Stimulated activated CD8-positive, alpha-beta memory T cell treated with anti-CD3 and anti-CD28 coated beads, Interleukin-4, amount 100 ng/mL, for 4 hours (primary cell): Measurements from ENCODE around the gene PARD3B.

Source experiments
- DNase-seq, 2 donors: peaks; one replicate each; pipeline ENCODE4 v3.0.0-alpha.2; 2020; ENCODE audit warnings: low read depth in 2 of 2, low spot score in 1 of 2

PARD3B gene

GRCh38 chr2:205370726-205371125 is 825.5 kb downstream of the PARD3B start:
- DNase-seq = no peak

GRCh38 chr2:205372141-205372540 is 826.9 kb downstream of the PARD3B start:
- DNase-seq = no peak

- DNase-seq = no peak
These were observed 830.5 kb downstream of the PARD3B start for GRCh38 chr2:205375461-205376448.

- no peak for DNase-seq
These were observed 832.0 kb downstream of the PARD3B start for GRCh38 chr2:205377324-205377723.

GRCh38 chr2:205383601-205384000 is 838.3 kb downstream of the PARD3B start:
- DNase-seq = no peak

- DNase-seq = no peak
These were observed 840.8 kb downstream of the PARD3B start for GRCh38 chr2:205386109-205386508.

GRCh38 chr2:205387350-205388055 is 842.2 kb downstream of the PARD3B start:
- no peak for DNase-seq

- no peak for DNase-seq
These were observed 845.6 kb downstream of the PARD3B start for GRCh38 chr2:205390866-205391265.

- DNase-seq = no peak
These were observed 856.2 kb downstream of the PARD3B start for GRCh38 chr2:205401511-205401910.

GRCh38 chr2:205402011-205402410 is 856.7 kb downstream of the PARD3B start:
- no peak for DNase-seq

- DNase-seq = no peak
These were observed 858.1 kb downstream of the PARD3B start for GRCh38 chr2:205403244-205403825.

GRCh38 chr2:205405194-205405593 is 859.9 kb downstream of the PARD3B start:
- no peak for DNase-seq

GRCh38 chr2:205405752-205406151 is 860.5 kb downstream of the PARD3B start:
- DNase-seq = no peak

GRCh38 chr2:205407984-205408383 is 862.7 kb downstream of the PARD3B start:
- no peak for DNase-seq

- no peak for DNase-seq
These were observed 863.4 kb downstream of the PARD3B start for GRCh38 chr2:205408696-205409095.

GRCh38 chr2:205409411-205409810 is 864.1 kb downstream of the PARD3B start:
- no peak for DNase-seq

GRCh38 chr2:205411558-205411957 is 866.3 kb downstream of the PARD3B start:
- no peak for DNase-seq

GRCh38 chr2:205424326-205424725 is 879.1 kb downstream of the PARD3B start:
- DNase-seq = no peak

- DNase-seq = no peak
These were observed 879.8 kb downstream of the PARD3B start for GRCh38 chr2:205425102-205425501.

- DNase-seq = no peak
These were observed 881.8 kb downstream of the PARD3B start for GRCh38 chr2:205427112-205427511.

- DNase-seq = no peak
These were observed 883.5 kb downstream of the PARD3B start for GRCh38 chr2:205428811-205429210.

GRCh38 chr2:205435970-205436369 is 890.7 kb downstream of the PARD3B start:
- DNase-seq = no peak
